Caco-2 (cell line): ENCODE data around the gene TNRC6C. TPM values are rescaled to one million over a fixed set of nuclear protein-coding genes. Genes with fewer than 3 reads are reported as not detected.

Experiments
- BruUV-seq: library from RNA; stranded (reverse); fragments of 400-500 nt; replicated peaks from 2 replicates; lab custom pipeline; 2021; lab: Mats Ljungman, UMichigan
- CTCF ChIA-PET: fragments of 300-600 bp; sonication (Branson Sonifier 250); formaldehyde crosslinking; loops from one replicate; lab custom pipeline; 2022; ENCODE audit warnings: antibody characterized with exemption; lab: Charles Lee
- POLR2A ChIA-PET: fragments of 300-600 bp; sonication (Branson Sonifier 250); formaldehyde crosslinking; loops from one replicate; lab custom pipeline; 2022; ENCODE audit warnings: antibody characterized with exemption; lab: Charles Lee
- DNase-seq, 2 experiments: peaks; one replicate each; pipeline versions ENCODE4 v3.0.0 to v3.0.0-alpha.2; 2020 to 2022
- H3K27me3 ChIP-seq: replicated peaks from 2 replicates; pipeline ENCODE4 v1.6.0; 2011; ENCODE audit warnings: low read length; ENCODE audit not compliant: control insufficient read depth, insufficient read depth
- H3K36me3 ChIP-seq: 2 replicates; pipeline ENCODE4 v1.5.1; 2011; ENCODE audit warnings: low read length; ENCODE audit not compliant: control insufficient read depth, insufficient read depth
- H3K4me1 ChIP-seq: fragments of 250-450 bp; sonication (Bioruptor Pico); 2 replicates; pipeline ENCODE4 v1.5.1; 2020; ENCODE audit warnings: mild to moderate bottlenecking
- H3K4me3 ChIP-seq: 2 replicates; pipeline ENCODE4 v1.5.1; 2011; ENCODE audit warnings: low read depth, mild to moderate bottlenecking, control low read depth, low read length
- H3K9me3 ChIP-seq: fragments of 250-450 bp; sonication (Bioruptor Pico); 2 replicates; pipeline ENCODE4 v1.5.1; 2020; ENCODE audit warnings: mild to moderate bottlenecking, moderate library complexity
- H3K27ac Mint-ChIP-seq: one replicate; pipeline ENCODE4 v1.8.0; 2022; ENCODE audit warnings: mixed read lengths; ENCODE audit not compliant: unreplicated experiment
- H3K27me3 Mint-ChIP-seq: one replicate; pipeline ENCODE4 v1.8.0; 2022; ENCODE audit warnings: mixed read lengths; ENCODE audit not compliant: insufficient read depth, unreplicated experiment
- H3K36me3 Mint-ChIP-seq: one replicate; pipeline ENCODE4 v1.8.0; 2022; ENCODE audit warnings: mild to moderate bottlenecking, mixed read lengths; ENCODE audit not compliant: insufficient read depth, unreplicated experiment
- H3K4me1 Mint-ChIP-seq: one replicate; pipeline ENCODE4 v1.8.0; 2022; ENCODE audit warnings: low read depth, mixed read lengths; ENCODE audit not compliant: unreplicated experiment
- H3K4me3 Mint-ChIP-seq: one replicate; pipeline ENCODE4 v1.8.0; 2022; ENCODE audit warnings: mild to moderate bottlenecking, moderate library complexity, mixed read lengths; ENCODE audit not compliant: unreplicated experiment
- H3K9me3 Mint-ChIP-seq: one replicate; pipeline ENCODE4 v1.8.0; 2022; ENCODE audit warnings: mixed read lengths; ENCODE audit not compliant: unreplicated experiment
- CTCF ChIP-seq, 2 experiments: fragments of 200-600 bp in 1 of 2; IDR thresholded peaks; 1 replicate in 1 of 2; 2 replicates in 1 of 2; pipeline versions ENCODE4 v1.5.1 to v1.8.0; 2011 to 2022; ENCODE audit warnings: antibody characterized with exemption in 1 of 2, control low read depth in 1 of 2, inconsistent platforms in 1 of 2, low read depth in 1 of 2, low read length in 1 of 2, mild to moderate bottlenecking in 1 of 2, moderate library complexity in 1 of 2; ENCODE audit not compliant: insufficient read depth in 1 of 2, severe bottlenecking in 1 of 2, unreplicated experiment in 1 of 2
- intact Hi-C: fragments of 100-400 bp; cut with micrococcal nuclease; formaldehyde crosslinking; loops from one replicate; pipeline ENCODE4 v1.10.0; 2022; ENCODE audit not compliant: unreplicated experiment
- total RNA-seq: library from RNA; stranded (reverse); gene quantifications from 2 replicates; pipeline ENCODE4 v1.2.3, GENCODE V29; 2022

TNRC6C gene
- total RNA-seq, 1 experiment from 2014 or later = 17.9 TPM

GRCh38 chr17:78096093-78096492, 137.6 kb downstream of the TNRC6C start:
- ChIA-PET POLR2A (no interaction called here), CTCF (interaction anchor here (0.6 to 1.7 kb wide), 2 partner anchors 11 to 13 kb away, joined by 3 to 5 read pairs; no protein-coding TSS in a partner anchor)
- no TSS peak for BruUV-seq
- no peaks in the 10 kb centered on the region for H3K4me1 Mint-ChIP-seq
- no peak overlapping the region for H3K27ac Mint-ChIP-seq
- Histone ChIP-seq H3K27me3 (no peaks in the 10 kb centered on the region), H3K36me3 (peaks cover 7% of the 10 kb centered on the region), H3K4me1 (no peaks in the 10 kb centered on the region), H3K4me3 (no peak overlapping the region), H3K9me3 (0 out of 2 replicates have a peak, but pooled peaks cover 4% of the 10 kb centered on the region)
- intact Hi-C loops = no loop called here
- no peak for DNase-seq
- H3K4me3 Mint-ChIP-seq = no peak overlapping the region
- peaks cover 38% of the 10 kb centered on the region for H3K36me3 Mint-ChIP-seq
- peaks cover 3% of the 10 kb centered on the region for H3K9me3 Mint-ChIP-seq
- H3K27me3 Mint-ChIP-seq = no peaks in the 10 kb centered on the region
- TF ChIP-seq CTCF (IDR thresholded peaks at IDR 0.05; ENCODE audit: insufficient read depth in 1 of 2, low read depth in 1 of 2, low read length in 1 of 2, severe bottlenecking in 1 of 2, unreplicated experiment in 1 of 2) = no peak

GRCh38 chr17:78101112-78101511, 142.6 kb downstream of the TNRC6C start:
- H3K9me3 Mint-ChIP-seq = peaks cover 14% of the 10 kb centered on the region
- no TSS peak for BruUV-seq
- no peak for DNase-seq
- no peaks in the 10 kb centered on the region for H3K4me1 Mint-ChIP-seq
- POLR2A ChIA-PET = no interaction called here
- H3K27ac Mint-ChIP-seq = no peak overlapping the region
- intact Hi-C loops = no loop called here
- H3K9me3 ChIP-seq = 0 out of 2 replicates have a peak, but pooled peaks cover 4% of the 10 kb centered on the region
- no peak overlapping the region for H3K4me3 Mint-ChIP-seq
- peaks cover 7% of the 10 kb centered on the region for H3K4me1 ChIP-seq
- CTCF ChIA-PET = no interaction called here
- H3K27me3 Mint-ChIP-seq = no peaks in the 10 kb centered on the region
- H3K4me3 ChIP-seq = no peak overlapping the region
- TF ChIP-seq CTCF (IDR thresholded peaks at IDR 0.05; ENCODE audit: insufficient read depth in 1 of 2, low read depth in 1 of 2, low read length in 1 of 2, severe bottlenecking in 1 of 2, unreplicated experiment in 1 of 2) = no peak
- H3K36me3 ChIP-seq = peaks cover 5% of the 10 kb centered on the region
- H3K36me3 Mint-ChIP-seq = peaks cover 36% of the 10 kb centered on the region
- no peaks in the 10 kb centered on the region for H3K27me3 ChIP-seq

- Mint-ChIP-seq H3K4me1 (no peaks in the 10 kb centered on the region), H3K27ac (no peak overlapping the region), H3K9me3 (peaks cover 14% of the 10 kb centered on the region), H3K27me3 (no peaks in the 10 kb centered on the region), H3K4me3 (no peak overlapping the region), H3K36me3 (peaks cover 36% of the 10 kb centered on the region)
- ChIA-PET CTCF (no interaction called here), POLR2A (no interaction called here)
- peaks cover 7% of the 10 kb centered on the region for H3K4me1 ChIP-seq
- intact Hi-C loops = no loop called here
- H3K9me3 ChIP-seq = 0 out of 2 replicates have a peak, but pooled peaks cover 4% of the 10 kb centered on the region
- no TSS peak for BruUV-seq
- peaks cover 5% of the 10 kb centered on the region for H3K36me3 ChIP-seq
- TF ChIP-seq CTCF (IDR thresholded peaks at IDR 0.05; ENCODE audit: insufficient read depth in 1 of 2, low read depth in 1 of 2, low read length in 1 of 2, severe bottlenecking in 1 of 2, unreplicated experiment in 1 of 2) = no peak
- H3K27me3 ChIP-seq = no peaks in the 10 kb centered on the region
- no peak overlapping the region for H3K4me3 ChIP-seq
- no peak for DNase-seq
Measured at GRCh38 chr17:78101542-78101941, 143.0 kb downstream of the TNRC6C start.
